Erythroblast (primary cell): Measurements from ENCODE around the gene AAK1.

Source experiments
- GATA1 ChIP-seq: IDR thresholded peaks from 2 replicates; pipeline ENCODE4 v1.6.1; 2011; ENCODE audit warnings: low read depth, mild to moderate bottlenecking, control low read depth, low read length, moderate library complexity
- POLR2A ChIP-seq: IDR thresholded peaks from 2 replicates; pipeline ENCODE4 v1.6.1; 2011; ENCODE audit warnings: mild to moderate bottlenecking, low read length

DNA sequence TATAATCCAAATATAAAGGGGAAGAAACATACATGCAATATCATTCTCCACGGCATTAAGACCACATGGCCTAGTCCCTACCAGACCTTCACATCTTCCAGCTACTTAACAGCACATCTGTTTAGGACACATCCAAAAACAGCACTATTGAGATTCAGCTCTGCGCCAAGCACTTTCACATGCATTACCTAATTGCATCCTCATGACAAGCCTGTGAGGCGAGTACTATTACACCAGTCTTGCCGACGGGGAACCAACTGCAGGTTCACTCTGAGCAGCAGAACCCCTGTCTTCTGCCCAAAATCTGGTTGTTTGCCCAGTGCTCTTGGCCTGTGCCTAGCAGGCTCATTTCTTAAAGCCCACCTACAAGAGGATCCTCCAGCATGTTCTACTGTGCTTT lies 66.7 kb downstream of the AAK1 start:
- TF ChIP-seq POLR2A (no peak), GATA1 (no peak)
